A549 (cell line): ENCODE measurements around the gene FAM174B.

Source experiments
- CBX2 ChIP-seq: fragments of 200-600 bp; sonication (generic); IDR thresholded peaks from 2 replicates; pipeline ENCODE4 v1.6.1; 2016; ENCODE audit warnings: low read depth, mild to moderate bottlenecking, borderline replicate concordance
- CEBPB ChIP-seq, 2 experiments: fragments of >200 bp in 1 of 2; sonication (Bioruptor Twin) in 1 of 2; formaldehyde crosslinking in 1 of 2; IDR thresholded peaks; 2 replicates each; pipeline ENCODE4 v1.6.1; 2012 to 2016
- EHMT2 ChIP-seq: fragments of 200-600 bp; sonication (generic); IDR thresholded peaks from 2 replicates; pipeline ENCODE4 v1.6.1; 2016; ENCODE audit warnings: antibody characterized with exemption, low read depth, mild to moderate bottlenecking, moderate library complexity
- SMC3 ChIP-seq: fragments of >200 bp; sonication (Bioruptor Twin); formaldehyde crosslinking; IDR thresholded peaks from 3 replicates; pipeline ENCODE4 v1.6.1; 2018; ENCODE audit warnings: inconsistent platforms
- TF ChIP-seq, protein P1 (sequence below): fragments of >200 bp; sonication (Bioruptor Twin); formaldehyde crosslinking; IDR thresholded peaks from 3 replicates; pipeline ENCODE4 v1.5.1; 2016
- TF ChIP-seq, protein P2 (sequence below): IDR thresholded peaks from 2 replicates; pipeline ENCODE4 v1.6.1; 2012
- TF ChIP-seq, protein P3 (sequence below): fragments of >200 bp; sonication (Bioruptor Twin); formaldehyde crosslinking; IDR thresholded peaks from 3 replicates; pipeline ENCODE4 v1.6.1; 2016
- TF ChIP-seq, protein P4 (sequence below): fragments of 200-600 bp; sonication (generic); IDR thresholded peaks from 2 replicates; pipeline ENCODE4 v1.6.1; 2016; ENCODE audit warnings: antibody characterized with exemption, mild to moderate bottlenecking, moderate library complexity

DNA sequence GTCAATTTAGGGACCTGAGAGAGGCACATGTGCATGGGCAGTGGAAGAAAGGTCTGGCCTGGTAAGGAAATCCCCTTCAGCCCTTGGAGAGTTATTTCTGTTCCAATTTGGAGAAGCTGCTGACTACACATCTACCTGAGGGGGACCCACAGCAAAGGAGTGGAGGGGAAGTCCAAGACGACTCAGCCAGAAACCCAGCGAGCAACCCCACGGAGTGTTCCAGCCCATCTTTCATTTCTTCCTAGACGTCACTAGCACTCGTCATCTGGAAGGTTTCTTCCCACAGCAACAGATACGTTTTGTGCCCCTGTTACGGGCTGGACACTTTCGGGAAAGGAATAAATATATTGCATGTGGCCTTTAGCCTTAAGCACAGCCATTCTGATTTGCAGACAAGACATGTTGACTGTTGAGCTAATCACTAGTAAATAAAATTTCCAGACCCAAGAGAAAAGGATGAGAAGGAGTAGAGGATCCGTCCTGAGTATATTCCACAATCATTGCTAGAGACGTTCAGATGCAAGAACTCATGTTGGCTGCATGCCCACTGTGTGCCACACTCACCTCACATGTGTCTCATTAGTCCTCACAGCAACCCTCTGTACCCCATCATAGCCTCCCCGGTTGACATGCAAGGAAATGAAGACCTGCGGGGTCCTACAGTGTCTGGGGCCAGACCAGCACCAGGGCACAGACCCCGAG is 7.8 kb upstream of the FAM174B start:
- TF ChIP-seq, protein P1, sequence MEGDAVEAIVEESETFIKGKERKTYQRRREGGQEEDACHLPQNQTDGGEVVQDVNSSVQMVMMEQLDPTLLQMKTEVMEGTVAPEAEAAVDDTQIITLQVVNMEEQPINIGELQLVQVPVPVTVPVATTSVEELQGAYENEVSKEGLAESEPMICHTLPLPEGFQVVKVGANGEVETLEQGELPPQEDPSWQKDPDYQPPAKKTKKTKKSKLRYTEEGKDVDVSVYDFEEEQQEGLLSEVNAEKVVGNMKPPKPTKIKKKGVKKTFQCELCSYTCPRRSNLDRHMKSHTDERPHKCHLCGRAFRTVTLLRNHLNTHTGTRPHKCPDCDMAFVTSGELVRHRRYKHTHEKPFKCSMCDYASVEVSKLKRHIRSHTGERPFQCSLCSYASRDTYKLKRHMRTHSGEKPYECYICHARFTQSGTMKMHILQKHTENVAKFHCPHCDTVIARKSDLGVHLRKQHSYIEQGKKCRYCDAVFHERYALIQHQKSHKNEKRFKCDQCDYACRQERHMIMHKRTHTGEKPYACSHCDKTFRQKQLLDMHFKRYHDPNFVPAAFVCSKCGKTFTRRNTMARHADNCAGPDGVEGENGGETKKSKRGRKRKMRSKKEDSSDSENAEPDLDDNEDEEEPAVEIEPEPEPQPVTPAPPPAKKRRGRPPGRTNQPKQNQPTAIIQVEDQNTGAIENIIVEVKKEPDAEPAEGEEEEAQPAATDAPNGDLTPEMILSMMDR = no peak
- no peak for TF ChIP-seq CBX2
- TF ChIP-seq, protein P2, sequence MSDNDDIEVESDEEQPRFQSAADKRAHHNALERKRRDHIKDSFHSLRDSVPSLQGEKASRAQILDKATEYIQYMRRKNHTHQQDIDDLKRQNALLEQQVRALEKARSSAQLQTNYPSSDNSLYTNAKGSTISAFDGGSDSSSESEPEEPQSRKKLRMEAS = no peak
- no peak for TF ChIP-seq SMC3
- TF ChIP-seq, protein P3, sequence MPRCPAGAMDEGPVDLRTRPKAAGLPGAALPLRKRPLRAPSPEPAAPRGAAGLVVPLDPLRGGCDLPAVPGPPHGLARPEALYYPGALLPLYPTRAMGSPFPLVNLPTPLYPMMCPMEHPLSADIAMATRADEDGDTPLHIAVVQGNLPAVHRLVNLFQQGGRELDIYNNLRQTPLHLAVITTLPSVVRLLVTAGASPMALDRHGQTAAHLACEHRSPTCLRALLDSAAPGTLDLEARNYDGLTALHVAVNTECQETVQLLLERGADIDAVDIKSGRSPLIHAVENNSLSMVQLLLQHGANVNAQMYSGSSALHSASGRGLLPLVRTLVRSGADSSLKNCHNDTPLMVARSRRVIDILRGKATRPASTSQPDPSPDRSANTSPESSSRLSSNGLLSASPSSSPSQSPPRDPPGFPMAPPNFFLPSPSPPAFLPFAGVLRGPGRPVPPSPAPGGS = no peak
- no peak for TF ChIP-seq CEBPB (IDR thresholded peaks at IDR 0.05)
- TF ChIP-seq, protein P4, sequence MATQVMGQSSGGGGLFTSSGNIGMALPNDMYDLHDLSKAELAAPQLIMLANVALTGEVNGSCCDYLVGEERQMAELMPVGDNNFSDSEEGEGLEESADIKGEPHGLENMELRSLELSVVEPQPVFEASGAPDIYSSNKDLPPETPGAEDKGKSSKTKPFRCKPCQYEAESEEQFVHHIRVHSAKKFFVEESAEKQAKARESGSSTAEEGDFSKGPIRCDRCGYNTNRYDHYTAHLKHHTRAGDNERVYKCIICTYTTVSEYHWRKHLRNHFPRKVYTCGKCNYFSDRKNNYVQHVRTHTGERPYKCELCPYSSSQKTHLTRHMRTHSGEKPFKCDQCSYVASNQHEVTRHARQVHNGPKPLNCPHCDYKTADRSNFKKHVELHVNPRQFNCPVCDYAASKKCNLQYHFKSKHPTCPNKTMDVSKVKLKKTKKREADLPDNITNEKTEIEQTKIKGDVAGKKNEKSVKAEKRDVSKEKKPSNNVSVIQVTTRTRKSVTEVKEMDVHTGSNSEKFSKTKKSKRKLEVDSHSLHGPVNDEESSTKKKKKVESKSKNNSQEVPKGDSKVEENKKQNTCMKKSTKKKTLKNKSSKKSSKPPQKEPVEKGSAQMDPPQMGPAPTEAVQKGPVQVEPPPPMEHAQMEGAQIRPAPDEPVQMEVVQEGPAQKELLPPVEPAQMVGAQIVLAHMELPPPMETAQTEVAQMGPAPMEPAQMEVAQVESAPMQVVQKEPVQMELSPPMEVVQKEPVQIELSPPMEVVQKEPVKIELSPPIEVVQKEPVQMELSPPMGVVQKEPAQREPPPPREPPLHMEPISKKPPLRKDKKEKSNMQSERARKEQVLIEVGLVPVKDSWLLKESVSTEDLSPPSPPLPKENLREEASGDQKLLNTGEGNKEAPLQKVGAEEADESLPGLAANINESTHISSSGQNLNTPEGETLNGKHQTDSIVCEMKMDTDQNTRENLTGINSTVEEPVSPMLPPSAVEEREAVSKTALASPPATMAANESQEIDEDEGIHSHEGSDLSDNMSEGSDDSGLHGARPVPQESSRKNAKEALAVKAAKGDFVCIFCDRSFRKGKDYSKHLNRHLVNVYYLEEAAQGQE = no peak
- no peak for TF ChIP-seq EHMT2
